Stomach (tissue), 9 donors: ENCODE results near the gene WDR44. TPM values are rescaled to one million over a fixed set of nuclear protein-coding genes. Genes with fewer than 3 reads are reported as not detected.
A peak's percentile ranks its signal among the peaks of the same experiment; 100 is the strongest.
"Not testable (repeated sequence)": the region's sequence is repeated elsewhere in the genome, so short reads cannot be mapped to it uniquely, and the experiment has no call there.

Experiments used
- DNase-seq, 2 donors: peaks; one replicate each; pipeline versions ENCODE4 v3.0.0 to v3.0.0-alpha.2; 2013 to 2019
- H3K27ac ChIP-seq, 5 donors: fragments of 200-600 bp in 4 of 5; sonication (generic) in 4 of 5; one replicate each; pipeline ENCODE4 v1.5.1; 2013 to 2019; ENCODE audit warnings: mild to moderate bottlenecking in 1 of 5, moderate library complexity in 1 of 5
- H3K27me3 ChIP-seq, 3 donors: fragments of 200-600 bp; sonication (generic); one replicate each; pipeline ENCODE4 v1.5.1; 2017 to 2019; ENCODE audit warnings: mixed run types in 1 of 3
- H3K36me3 ChIP-seq, 4 donors: fragments of 200-600 bp; sonication (generic); 1 replicate in 3 of 4; 2 replicates in 1 of 4; pipeline ENCODE4 v1.5.1; 2016 to 2019
- H3K4me1 ChIP-seq, 4 donors: fragments of 200-600 bp; sonication (generic); one replicate each; pipeline ENCODE4 v1.5.1; 2016 to 2019
- H3K4me3 ChIP-seq, 4 donors: fragments of 200-600 bp; sonication (generic) in 3 of 4; one replicate each; pipeline ENCODE4 v1.5.1; 2016 to 2019; ENCODE audit warnings: mild to moderate bottlenecking in 1 of 4
- H3K9me3 ChIP-seq, 4 donors: fragments of 200-600 bp; sonication (generic); one replicate each; pipeline ENCODE4 v1.5.1; 2016 to 2019
- CTCF ChIP-seq, 7 experiments: fragments of 450-650 bp in 4 of 7; fragments of 200-600 bp in 3 of 7; sonication (generic) in 3 of 7; IDR thresholded peaks; one replicate each; pipeline ENCODE4 v1.5.1; 2016 to 2019; ENCODE audit warnings: antibody characterized with exemption in 7 of 7, control low read depth in 2 of 7, mild to moderate bottlenecking in 1 of 7
- EP300 ChIP-seq: sonication (generic); formaldehyde crosslinking; IDR thresholded peaks from one replicate; pipeline ENCODE4 v1.6.1; 2017; ENCODE audit warnings: antibody characterized with exemption
- POLR2A ChIP-seq, 4 donors: fragments of 450-650 bp; IDR thresholded peaks; one replicate each; pipeline ENCODE4 v1.6.1; 2016; ENCODE audit warnings: antibody characterized with exemption in 4 of 4, control low read depth in 2 of 4, mild to moderate bottlenecking in 1 of 4, moderate library complexity in 1 of 4
- POLR2AphosphoS5 ChIP-seq, 3 donors: sonication (generic); formaldehyde crosslinking; IDR thresholded peaks; one replicate each; pipeline ENCODE4 v1.6.1; 2016; ENCODE audit warnings: antibody characterized with exemption in 3 of 3
- WGBS, 5 donors: extraction: QIAGEN DNeasy Blood & Tissue Kit in 3 of 5; methylation state at CpG; one replicate each; pipeline versions ENCODE4 v1.1.5 to v1.1.7; 2013 to 2018; 5-methylcytosine and 5-hydroxymethylcytosine counted together
- intact Hi-C: fragments of 100-400 bp; cut with DNase I; formaldehyde crosslinking; loops from one replicate; pipeline ENCODE4 v1.15.1; 2023; ENCODE audit warnings: low total_unique reads
- polyA plus RNA-seq, 3 donors: library from polyadenylated mRNA; stranded (reverse); fragments of 200-250 nt; gene quantifications; one replicate each; pipeline ENCODE4 v1.2.3, GENCODE V29; 2013
- total RNA-seq, 5 donors: library from RNA; depleted of rRNA; stranded (reverse); fragments of >200 nt; gene quantifications; one replicate each; pipeline versions ENCODE4 v1.1.0 to v1.2.3, GENCODE V29; 2014 to 2016
- donor health status: healthy with polysubstance abuse.
- donor health status: Bipolar disorder and iron deficiency.
- donor health status: healthy.

The WDR44 gene
- total and polyA plus RNA-seq, 8 donors: 4.1 to 40.1 (median 8.7) TPM

GRCh38 chrX:118480172-118480571 is 134.3 kb downstream of the WDR44 start:
- intact Hi-C loops: no loop called here
- H3K9me3 ChIP-seq: no peaks in the 10 kb centered on the region
- H3K4me1 ChIP-seq: no peaks in the 10 kb centered on the region
- TF ChIP-seq POLR2A (IDR thresholded peaks at IDR 0.05) (no peak), CTCF (IDR thresholded peaks at IDR 0.05) (no peak), EP300 (no peak), POLR2AphosphoS5 (IDR thresholded peaks at IDR 0.05) (no peak)
- DNase-seq: no peak
- H3K27me3 ChIP-seq: no peaks in the 10 kb centered on the region
- H3K36me3 ChIP-seq: no peaks in the 10 kb centered on the region
- 75 to 89% (median 80%) methylated on average over 1 of the region's 1 CpG for WGBS, 5 donors
- H3K4me3 ChIP-seq: no peak overlapping the region
- H3K27ac ChIP-seq: no peak overlapping the region

DNA sequence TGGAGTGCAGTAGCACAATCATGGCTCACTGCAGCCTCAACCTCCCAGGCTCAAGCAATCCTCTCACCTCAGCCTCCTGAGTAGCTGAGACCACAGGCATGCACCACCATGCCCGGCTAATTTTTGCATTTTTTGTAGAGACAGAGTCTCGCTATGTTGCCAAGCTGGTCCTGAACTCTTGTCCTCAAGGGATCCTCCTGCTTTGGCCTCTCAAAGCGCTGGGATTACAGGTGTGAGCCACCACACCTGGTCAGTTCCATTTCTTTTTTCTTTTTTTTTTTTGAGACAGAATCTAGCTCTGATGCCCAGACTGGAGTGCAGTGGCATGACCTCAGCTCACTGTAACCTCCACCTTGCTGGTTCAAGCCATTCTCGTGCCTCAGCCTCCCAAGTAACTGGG is 136.5 kb downstream of the WDR44 start:
- H3K4me3 ChIP-seq, H3K27ac ChIP-seq, H3K27me3 ChIP-seq, H3K36me3 ChIP-seq, intact Hi-C loops, DNase-seq, H3K4me1 ChIP-seq, H3K9me3 ChIP-seq: not testable (repeated sequence)
- WGBS, 5 donors: 84 to 100% (median 91%) methylated on average over 4 of the region's 4 CpGs

DNA sequence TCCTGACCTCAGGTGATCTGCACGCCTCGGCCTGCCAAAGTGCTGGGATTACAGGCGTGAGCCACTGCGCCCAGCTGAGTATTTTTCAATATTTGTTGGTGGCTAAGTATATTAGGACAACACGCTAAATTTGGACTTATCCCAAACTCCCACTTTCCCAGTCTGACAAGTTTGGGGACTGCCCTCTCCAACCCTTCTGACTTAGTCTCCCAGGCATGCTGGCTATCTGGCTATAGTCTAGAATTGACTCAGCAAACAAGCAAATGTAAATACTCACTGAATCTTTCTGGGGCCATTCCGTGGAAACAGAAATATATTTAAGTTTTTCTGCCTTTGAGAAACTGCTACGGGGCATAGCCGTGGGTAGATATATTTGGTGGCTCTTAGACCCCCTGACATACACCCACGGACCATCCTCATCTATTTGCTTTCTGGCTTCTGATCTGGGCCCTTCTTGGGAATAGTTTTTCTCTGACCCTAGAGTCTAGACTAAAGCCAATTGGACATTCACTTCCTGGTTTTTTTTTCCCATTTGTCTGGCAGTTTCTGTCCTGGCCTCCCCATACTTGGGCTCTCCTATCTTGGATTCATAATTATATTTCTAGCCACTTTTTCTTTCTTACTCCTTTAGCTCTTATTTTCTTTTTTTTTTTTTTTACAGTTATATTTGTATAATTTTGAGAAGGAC is 138.5 kb downstream of the WDR44 start:
- Histone ChIP-seq H3K4me1 (no peaks in the 10 kb centered on the region), H3K9me3 (no peaks in the 10 kb centered on the region), H3K27me3 (no peaks in the 10 kb centered on the region), H3K36me3 (no peaks in the 10 kb centered on the region), H3K27ac (peak overlapping the region in 1 of 5 donors; percentile 22), H3K4me3 (no peak overlapping the region)
- peak in 1 of 2 donors; percentile 36 for DNase-seq
- WGBS, 5 donors: 31 to 67% (median 55%) methylated on average over 9 of the region's 9 CpGs
- TF ChIP-seq EP300 (no peak), POLR2A (IDR thresholded peaks at IDR 0.05) (no peak), CTCF (IDR thresholded peaks at IDR 0.05) (no peak), POLR2AphosphoS5 (IDR thresholded peaks at IDR 0.05) (no peak)
- intact Hi-C loops: no loop called here

- WGBS, 5 donors: 68 to 100% (median 88%) methylated on average over 1 of the region's 1 CpG
Measured at GRCh38 chrX:118486693-118487092, 140.8 kb downstream of the WDR44 start.

DNA sequence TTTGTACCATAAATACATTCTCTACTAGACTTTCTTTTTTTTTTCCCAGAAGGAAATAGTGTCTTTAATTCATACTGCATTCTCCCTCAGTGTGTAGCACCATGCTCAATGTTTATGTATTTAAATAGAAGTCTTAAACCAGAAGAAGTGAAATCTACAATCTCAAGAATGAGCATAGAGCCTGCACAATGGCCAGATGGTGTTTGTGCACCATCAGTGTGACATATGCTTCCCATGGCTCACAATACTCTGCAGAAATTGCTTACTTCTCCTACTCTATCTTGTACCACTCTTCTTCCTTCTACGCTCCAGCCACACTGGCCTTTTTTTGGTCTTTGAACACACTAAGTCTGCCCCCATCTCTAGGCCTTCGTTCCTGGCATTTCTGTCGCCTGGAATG is 147.1 kb downstream of the WDR44 start:
- intact Hi-C loops: no loop called here
- Histone ChIP-seq H3K27me3 (no peaks in the 10 kb centered on the region), H3K36me3 (no peaks in the 10 kb centered on the region), H3K4me3 (no peak overlapping the region), H3K9me3 (no peaks in the 10 kb centered on the region), H3K4me1 (peaks cover 0 to 13% (median 9%) of the 10 kb centered on the region in 4 donors), H3K27ac (no peak overlapping the region)
- DNase-seq: no peak
- no peak for TF ChIP-seq POLR2AphosphoS5 (IDR thresholded peaks at IDR 0.05)
- no peak for TF ChIP-seq CTCF (IDR thresholded peaks at IDR 0.05)
- no peak for TF ChIP-seq EP300
- TF ChIP-seq POLR2A (IDR thresholded peaks at IDR 0.05): no peak
- WGBS, 5 donors: 70 to 97% (median 92%) methylated on average over 3 of the region's 3 CpGs

More at GRCh38 chrX:118486693-118487092, 140.8 kb downstream of the WDR44 start:
- H3K36me3 ChIP-seq, intact Hi-C loops, H3K27me3 ChIP-seq, H3K9me3 ChIP-seq, H3K27ac ChIP-seq, H3K4me1 ChIP-seq, H3K4me3 ChIP-seq, DNase-seq: not testable (repeated sequence)
